SK-N-MC (cell line): ENCODE measurements around the gene EFNA2.

Experiments
- EZH2 ChIP-seq: fragments of 200-600 bp; sonication (generic); IDR thresholded peaks from one replicate; pipeline ENCODE4 v1.6.1; 2017; ENCODE audit warnings: antibody characterized with exemption
- FOXP2 ChIP-seq: optimal IDR thresholded peaks from 2 replicates; pipeline ENCODE3; 2011; ENCODE audit warnings: mild to moderate bottlenecking, moderate library complexity; ENCODE audit not compliant: insufficient read depth; ENCODE audit errors: extremely low read length, control extremely low read depth
- POLR2AphosphoS5 ChIP-seq: IDR thresholded peaks from 2 replicates; pipeline ENCODE4 v1.6.1; 2012; ENCODE audit warnings: mild to moderate bottlenecking, low read depth, low read length, borderline replicate concordance

DNA sequence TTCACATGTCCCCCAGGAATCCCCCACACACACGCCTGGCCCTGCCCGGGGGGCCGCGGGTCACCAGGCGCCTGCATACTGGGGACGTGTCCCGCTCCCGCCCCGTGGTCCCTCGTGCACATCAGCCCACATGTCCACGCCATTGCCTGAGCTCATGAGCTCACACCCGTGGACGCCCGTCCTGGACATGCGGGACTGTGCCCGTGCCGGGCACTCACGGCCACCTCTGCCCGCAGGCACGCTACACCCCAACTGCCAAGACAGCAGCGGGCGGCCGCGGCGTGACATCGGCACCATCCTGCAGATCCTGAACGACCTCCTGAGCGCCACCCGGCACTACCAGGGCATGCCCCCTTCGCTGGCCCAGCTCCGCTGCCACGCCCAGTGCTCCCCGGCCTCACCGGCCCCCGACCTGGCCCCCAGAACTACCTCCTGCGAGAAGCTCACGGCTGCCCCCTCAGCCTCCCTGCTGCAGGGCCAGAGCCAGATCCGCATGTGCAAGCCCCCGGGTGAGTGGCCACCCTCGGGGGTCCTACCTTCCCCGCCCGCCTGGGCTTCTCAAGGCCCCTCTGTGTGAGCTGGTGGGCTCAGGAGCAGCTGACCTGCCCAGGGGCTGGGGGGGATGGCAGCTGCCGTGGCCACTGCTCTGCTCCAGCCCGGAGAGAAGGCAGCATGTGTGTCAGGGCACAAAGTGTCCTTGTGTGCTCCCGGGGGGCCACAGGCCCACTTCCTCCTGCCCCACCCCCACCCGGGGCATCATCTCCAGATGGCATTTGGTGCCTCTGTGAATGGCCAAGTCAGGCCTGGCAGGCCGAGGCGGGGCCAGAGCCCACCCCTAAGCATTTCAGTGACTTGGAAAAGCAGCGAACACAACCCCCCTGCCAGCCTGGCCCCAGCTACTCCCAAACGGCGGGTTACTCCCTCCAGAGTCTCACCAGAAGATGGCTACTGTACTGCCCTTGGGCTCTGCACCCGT lies 30.2 kb upstream of the EFNA2 start:
- TF ChIP-seq EZH2 (no peak), POLR2AphosphoS5 (no peak; the same call in 1 of the 2 replicates), FOXP2 (no peak)
